GM18499 (cell line): Measurements from ENCODE around the gene SCP2.
"Not testable (repeated sequence)": the region's sequence is repeated elsewhere in the genome, so short reads cannot be mapped to it uniquely, and the experiment has no call there.

Experiments used
- ATAC-seq: cut with Tn5 transposase; IDR thresholded peaks from one replicate; pipeline ENCODE4 v1.9.1; 2021; ENCODE audit warnings: moderate number of reproducible peaks; ENCODE audit not compliant: insufficient read depth, unreplicated experiment

Gene SCP2

GRCh38 chr1:52916241-52916975 lies 10.7 kb upstream of the SCP2 start:
- no peak for ATAC-seq

- no peak for ATAC-seq
These were observed 9.9 kb upstream of the SCP2 start for GRCh38 chr1:52917156-52917555.

GRCh38 chr1:52917581-52917980 lies 9.5 kb upstream of the SCP2 start:
- ATAC-seq: no peak

- ATAC-seq: no peak
These were observed 8.9 kb upstream of the SCP2 start for GRCh38 chr1:52918201-52918600.

GRCh38 chr1:52919051-52919722 lies 7.9 kb upstream of the SCP2 start:
- no peak for ATAC-seq

- ATAC-seq: no peak
These were observed 7.2 kb upstream of the SCP2 start for GRCh38 chr1:52919723-52920483.

GRCh38 chr1:52920791-52921291 lies 6.2 kb upstream of the SCP2 start:
- ATAC-seq: no peak

- no peak for ATAC-seq
These were observed 1.5 kb upstream of the SCP2 start for GRCh38 chr1:52925571-52926005.

GRCh38 chr1:52926864-52927211 lies 238 bp upstream of the SCP2 start:
- no peak for ATAC-seq

GRCh38 chr1:52928015-52928404 lies 934 bp downstream of the SCP2 start:
- ATAC-seq: no peak

- ATAC-seq: no peak
These were observed 1.9 kb downstream of the SCP2 start for GRCh38 chr1:52929019-52929418.

- ATAC-seq: no peak
These were observed 10.5 kb downstream of the SCP2 start for GRCh38 chr1:52937433-52938182.

- no peak for ATAC-seq
These were observed 11.0 kb downstream of the SCP2 start for GRCh38 chr1:52938183-52938451.

GRCh38 chr1:52943876-52944416 lies 16.9 kb downstream of the SCP2 start:
- ATAC-seq: no peak

GRCh38 chr1:52944566-52944965 lies 17.5 kb downstream of the SCP2 start:
- no peak for ATAC-seq

GRCh38 chr1:52947490-52947889 lies 20.4 kb downstream of the SCP2 start:
- no peak for ATAC-seq

GRCh38 chr1:52949602-52950001 lies 22.5 kb downstream of the SCP2 start:
- ATAC-seq: not testable (repeated sequence)

GRCh38 chr1:52952112-52952511 lies 25.0 kb downstream of the SCP2 start:
- ATAC-seq: no peak

- ATAC-seq: no peak
These were observed 28.3 kb downstream of the SCP2 start for GRCh38 chr1:52955129-52955970.

- no peak for ATAC-seq
These were observed 36.0 kb downstream of the SCP2 start for GRCh38 chr1:52963101-52963500.
